Left ventricle myocardium inferior (tissue), 1 donor: ENCODE measurements around the gene PBOV1. TPM values are rescaled to one million over a fixed set of nuclear protein-coding genes. Genes with fewer than 3 reads are reported as not detected.

Experiments used
- DNase-seq: peaks from one replicate; pipeline ENCODE4 v3.0.0-alpha.2; 2020
- H3K27ac ChIP-seq: fragments of 200-600 bp; replicated peaks from 2 replicates; pipeline ENCODE4 v1.8.0; 2021
- H3K27me3 ChIP-seq: fragments of 200-600 bp; 2 replicates; pipeline ENCODE4 v1.8.0; 2021; ENCODE audit warnings: low read depth
- H3K36me3 ChIP-seq: fragments of 200-600 bp; 2 replicates; pipeline ENCODE4 v1.8.0; 2021
- H3K4me1 ChIP-seq: fragments of 200-600 bp; 2 replicates; pipeline ENCODE4 v1.8.0; 2021
- H3K4me3 ChIP-seq: fragments of 200-600 bp; 2 replicates; pipeline ENCODE4 v1.8.0; 2021; ENCODE audit warnings: mild to moderate bottlenecking, moderate library complexity
- H3K9me3 ChIP-seq: fragments of 200-600 bp; replicated peaks from 2 replicates; pipeline ENCODE4 v1.8.0; 2021
- intact Hi-C: fragments of 100-400 bp; cut with micrococcal nuclease; formaldehyde crosslinking; loops from one replicate; pipeline ENCODE4 v1.11.0; 2022
- total RNA-seq: library from RNA; stranded (reverse); fragmentation: NEBNext Ultra II Directional; extraction: Animal tissue kit (Norgen Biotek cat#: 25700); gene quantifications from one replicate; pipeline ENCODE4 v1.2.1, GENCODE V29; 2021
- TF ChIP-seq, protein P1 (sequence below): fragments of 200-600 bp; IDR thresholded peaks from 2 replicates; pipeline ENCODE4 v1.8.0; 2021; ENCODE audit warnings: antibody characterized with exemption, mild to moderate bottlenecking, borderline replicate concordance
- donor health status: DM: no; HTN: yes; CAD: no; lungs with severe emphysema.

PBOV1 gene
- total RNA-seq, 1 donor from 2014 or later = not detected

DNA sequence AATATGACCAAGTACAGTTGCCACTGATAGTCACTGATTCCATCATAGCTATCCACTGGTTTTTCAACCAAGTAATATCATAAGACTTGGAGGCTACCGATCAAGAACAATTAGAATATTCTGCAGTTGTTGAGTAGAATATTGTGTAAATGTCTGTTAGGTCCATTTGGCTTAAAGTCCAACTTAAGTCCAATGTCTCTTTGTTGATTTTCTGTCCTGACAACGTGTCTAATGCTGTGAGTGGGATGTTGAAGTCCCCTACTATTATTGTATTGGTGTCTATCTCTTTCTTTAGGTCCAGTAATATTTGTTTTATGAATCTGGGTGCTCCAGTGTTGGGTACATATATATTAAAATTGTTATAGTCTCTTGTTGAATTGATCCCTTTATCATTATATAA is 42.7 kb downstream of the PBOV1 start:
- Histone ChIP-seq H3K4me1 (no peaks in the 10 kb centered on the region), H3K27me3 (no peaks in the 10 kb centered on the region), H3K27ac (no peak overlapping the region), H3K9me3 (peaks cover 29% of the 10 kb centered on the region), H3K4me3 (no peak overlapping the region), H3K36me3 (no peaks in the 10 kb centered on the region)
- TF ChIP-seq, protein P1, sequence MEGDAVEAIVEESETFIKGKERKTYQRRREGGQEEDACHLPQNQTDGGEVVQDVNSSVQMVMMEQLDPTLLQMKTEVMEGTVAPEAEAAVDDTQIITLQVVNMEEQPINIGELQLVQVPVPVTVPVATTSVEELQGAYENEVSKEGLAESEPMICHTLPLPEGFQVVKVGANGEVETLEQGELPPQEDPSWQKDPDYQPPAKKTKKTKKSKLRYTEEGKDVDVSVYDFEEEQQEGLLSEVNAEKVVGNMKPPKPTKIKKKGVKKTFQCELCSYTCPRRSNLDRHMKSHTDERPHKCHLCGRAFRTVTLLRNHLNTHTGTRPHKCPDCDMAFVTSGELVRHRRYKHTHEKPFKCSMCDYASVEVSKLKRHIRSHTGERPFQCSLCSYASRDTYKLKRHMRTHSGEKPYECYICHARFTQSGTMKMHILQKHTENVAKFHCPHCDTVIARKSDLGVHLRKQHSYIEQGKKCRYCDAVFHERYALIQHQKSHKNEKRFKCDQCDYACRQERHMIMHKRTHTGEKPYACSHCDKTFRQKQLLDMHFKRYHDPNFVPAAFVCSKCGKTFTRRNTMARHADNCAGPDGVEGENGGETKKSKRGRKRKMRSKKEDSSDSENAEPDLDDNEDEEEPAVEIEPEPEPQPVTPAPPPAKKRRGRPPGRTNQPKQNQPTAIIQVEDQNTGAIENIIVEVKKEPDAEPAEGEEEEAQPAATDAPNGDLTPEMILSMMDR = no peak
- intact Hi-C loops = no loop called here
- DNase-seq = no peak

Other genes with a start within 250 kb of the PBOV1 start
- 53.9 TPM for gene PERP, start 111.1 kb downstream of the PBOV1 start, total RNA-seq
- 2.0 TPM for gene ARFGEF3, start 56.6 kb downstream of the PBOV1 start, total RNA-seq
- gene SMIM28, start 159.4 kb upstream of the PBOV1 start, total RNA-seq = not detected
- 101 TPM for gene HEBP2, start 185.7 kb upstream of the PBOV1 start, total RNA-seq